GM19025 (cell line): Measurements from ENCODE around the gene COL4A2.

Source experiments
- ATAC-seq: cut with Tn5 transposase; IDR thresholded peaks from one replicate; pipeline ENCODE4 v1.9.1; 2021; ENCODE audit warnings: mild to moderate bottlenecking, low read depth, moderate library complexity; ENCODE audit not compliant: unreplicated experiment

COL4A2 gene

GRCh38 chr13:110396913-110397381 is 89.9 kb downstream of the COL4A2 start:
- no peak for ATAC-seq

GRCh38 chr13:110397436-110398115 is 90.5 kb downstream of the COL4A2 start:
- ATAC-seq, result no peak

GRCh38 chr13:110398564-110399507 is 91.8 kb downstream of the COL4A2 start:
- ATAC-seq, result no peak

DNA sequence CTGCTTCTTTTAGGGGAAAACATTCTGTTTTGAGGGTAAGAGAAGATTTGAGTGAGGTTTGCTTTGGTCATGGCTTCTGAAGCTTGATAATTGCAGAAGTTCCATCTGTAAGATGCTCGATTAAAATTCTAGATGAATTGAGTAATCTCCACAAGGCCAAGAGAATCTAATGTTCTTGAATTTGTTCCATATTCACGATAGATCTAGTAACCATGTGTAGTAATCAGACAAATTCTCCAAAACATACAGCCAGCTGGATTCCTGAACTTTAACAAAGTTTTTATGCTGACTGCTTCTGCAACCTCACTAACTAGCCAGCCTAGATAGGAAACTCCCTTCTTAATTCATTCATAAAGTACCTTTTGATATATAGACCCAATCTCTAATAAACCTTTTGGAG is 92.7 kb downstream of the COL4A2 start:
- ATAC-seq, result no peak

DNA sequence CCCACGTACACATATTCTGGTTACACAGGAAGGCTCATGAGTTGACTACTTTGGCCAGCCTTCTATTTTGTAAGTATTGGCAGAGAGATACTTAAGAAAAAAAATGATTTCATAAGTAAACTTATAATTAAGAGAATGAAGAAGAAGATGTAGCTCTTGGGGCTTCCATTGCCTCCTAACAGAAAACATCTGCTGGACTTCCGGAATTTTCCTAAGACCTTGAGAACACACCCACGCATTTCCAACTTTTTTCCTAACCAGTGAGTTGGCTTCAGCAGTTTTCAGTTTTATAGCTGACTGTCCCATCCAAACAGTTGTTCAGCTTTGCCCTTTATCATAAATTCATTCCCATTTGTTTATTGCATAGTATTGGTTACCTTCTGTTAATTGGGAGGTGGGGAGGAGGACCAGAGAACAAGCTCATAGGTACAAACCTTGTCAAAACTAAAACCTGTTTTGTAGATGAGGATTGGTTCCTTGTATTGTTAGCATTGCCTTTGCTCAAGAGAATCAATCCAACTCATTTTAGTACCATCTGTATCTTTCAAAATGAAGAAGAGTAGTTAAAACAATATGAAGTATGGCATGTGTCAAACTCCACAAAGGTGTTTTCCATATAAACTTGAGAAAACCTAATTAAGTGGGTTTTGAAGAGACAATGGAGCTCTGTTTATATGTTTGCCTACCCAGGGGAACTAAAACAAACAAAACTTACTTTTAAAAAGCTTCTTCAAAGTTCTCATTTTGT is 93.9 kb downstream of the COL4A2 start:
- no peak for ATAC-seq

DNA sequence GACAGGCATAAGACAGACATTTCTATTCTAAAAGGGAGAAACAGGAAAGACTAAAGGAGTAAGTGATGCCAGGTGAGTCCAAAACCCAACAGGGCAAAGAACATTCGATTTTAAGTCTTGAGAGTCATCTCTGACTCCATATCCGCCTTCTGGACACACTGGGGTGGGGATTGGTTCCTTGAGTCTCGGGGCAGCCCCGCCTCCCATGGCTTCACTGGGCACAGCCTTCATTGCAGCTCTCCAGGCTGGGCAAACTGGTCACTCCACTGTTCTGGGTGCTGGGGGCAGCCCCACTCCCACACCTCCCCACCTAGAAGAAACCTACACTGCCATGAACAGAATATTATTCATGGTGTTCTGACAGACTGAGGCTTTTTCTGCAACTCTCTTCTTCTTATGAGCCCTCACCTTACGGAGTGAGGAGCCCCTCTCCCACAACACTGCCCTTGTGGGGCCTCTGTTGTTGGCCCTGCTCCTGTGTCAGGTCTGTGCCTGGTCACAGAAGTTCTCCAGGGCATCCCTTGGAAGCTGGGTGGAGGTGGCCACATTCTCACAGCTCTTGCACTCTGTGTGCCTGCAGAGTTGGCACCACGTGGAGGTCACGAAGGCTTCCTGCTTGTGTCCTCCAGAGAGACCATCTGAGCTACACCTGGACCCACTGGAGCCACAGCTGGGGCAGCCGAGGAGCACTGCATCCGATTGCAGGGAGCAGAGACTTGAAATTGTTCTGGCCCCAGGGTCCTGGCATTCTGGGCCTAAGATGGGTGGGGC is 95.4 kb downstream of the COL4A2 start:
- no peak for ATAC-seq

GRCh38 chr13:110403315-110403714 is 96.2 kb downstream of the COL4A2 start:
- no peak for ATAC-seq

DNA sequence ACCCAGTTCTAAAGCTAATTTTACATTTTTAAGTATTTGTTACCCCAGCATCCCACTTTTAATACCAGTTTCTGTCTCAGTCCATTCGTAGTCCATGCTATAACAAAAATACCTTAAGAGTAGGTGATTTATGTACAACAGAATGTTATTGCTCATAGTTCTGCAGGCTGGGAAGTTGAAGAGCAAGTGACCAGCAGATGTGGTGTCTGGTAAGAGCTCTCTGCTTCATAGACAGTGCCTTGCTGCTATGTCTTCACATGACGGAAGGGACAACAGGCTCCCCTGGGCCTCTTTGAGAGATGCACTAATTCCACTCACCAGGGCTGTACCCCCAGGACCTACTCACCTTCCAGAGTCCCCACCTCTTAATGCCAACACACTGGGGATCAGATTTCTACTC is 96.6 kb downstream of the COL4A2 start:
- no peak for ATAC-seq

- no peak for ATAC-seq
Measured at GRCh38 chr13:110404321-110404720, 97.2 kb downstream of the COL4A2 start.

DNA sequence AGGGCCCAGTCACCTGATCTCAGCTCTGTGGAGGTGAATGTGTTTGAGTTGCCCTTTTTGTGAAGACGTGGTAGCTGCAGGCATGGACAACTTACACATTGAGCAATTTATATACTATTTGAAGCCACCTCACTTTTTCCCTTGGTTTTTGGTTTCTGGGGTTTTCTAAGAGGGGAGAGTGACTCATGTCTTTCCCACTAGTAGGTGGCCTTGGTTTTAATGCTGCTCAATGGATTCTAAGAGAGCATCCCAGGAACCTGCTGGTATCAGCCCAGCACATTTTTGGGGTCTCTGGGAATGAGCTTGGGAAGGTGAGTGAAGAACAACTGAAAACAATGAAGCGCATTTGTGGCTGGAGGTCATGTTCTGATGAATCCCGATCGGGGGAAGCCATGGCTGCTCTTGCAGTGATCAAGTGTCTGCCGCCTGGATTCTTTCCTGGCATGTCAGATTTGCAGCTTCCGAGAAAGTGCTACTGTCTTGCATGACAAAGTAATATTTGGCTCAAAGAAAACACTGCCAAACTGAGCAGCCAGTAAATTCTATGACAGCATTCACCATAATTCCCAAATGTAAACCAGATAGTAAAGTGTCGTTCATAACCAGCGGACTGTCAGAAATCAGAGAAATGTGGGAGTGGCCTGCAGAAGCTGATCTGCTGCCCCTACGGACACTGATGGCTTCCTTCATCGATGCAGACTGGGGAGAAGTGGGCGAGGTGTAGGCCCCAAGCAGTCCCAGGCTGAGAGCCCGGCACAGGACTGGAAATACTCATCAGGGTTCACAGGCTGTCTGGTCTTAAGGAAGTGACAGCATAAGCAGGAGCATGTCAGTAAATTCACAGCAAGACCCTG is 98.7 kb downstream of the COL4A2 start:
- no peak for ATAC-seq

GRCh38 chr13:110407021-110407420 is 99.9 kb downstream of the COL4A2 start:
- ATAC-seq, result no peak

DNA sequence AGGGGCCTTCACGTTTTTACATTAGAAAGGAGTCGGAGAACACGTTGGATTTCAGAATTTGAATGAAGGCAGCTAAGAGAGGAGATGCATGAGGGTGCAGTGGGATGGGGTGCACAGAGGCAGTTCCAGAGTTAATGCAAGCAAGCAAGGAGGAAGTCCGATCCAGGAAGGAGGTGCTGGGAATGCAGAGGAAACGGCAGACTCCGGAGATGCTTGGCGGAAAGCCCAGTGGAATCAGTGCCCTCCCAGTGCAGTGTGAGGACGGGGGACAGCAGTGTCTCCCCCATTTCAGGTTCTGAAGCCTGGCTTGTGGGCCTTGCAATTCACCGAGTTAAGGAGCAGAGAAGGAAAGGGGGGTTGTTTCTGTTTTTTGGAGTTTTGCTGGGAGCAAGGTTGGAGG is 100.4 kb downstream of the COL4A2 start:
- ATAC-seq, result no peak

GRCh38 chr13:110408286-110408685 is 101.2 kb downstream of the COL4A2 start:
- no peak for ATAC-seq

DNA sequence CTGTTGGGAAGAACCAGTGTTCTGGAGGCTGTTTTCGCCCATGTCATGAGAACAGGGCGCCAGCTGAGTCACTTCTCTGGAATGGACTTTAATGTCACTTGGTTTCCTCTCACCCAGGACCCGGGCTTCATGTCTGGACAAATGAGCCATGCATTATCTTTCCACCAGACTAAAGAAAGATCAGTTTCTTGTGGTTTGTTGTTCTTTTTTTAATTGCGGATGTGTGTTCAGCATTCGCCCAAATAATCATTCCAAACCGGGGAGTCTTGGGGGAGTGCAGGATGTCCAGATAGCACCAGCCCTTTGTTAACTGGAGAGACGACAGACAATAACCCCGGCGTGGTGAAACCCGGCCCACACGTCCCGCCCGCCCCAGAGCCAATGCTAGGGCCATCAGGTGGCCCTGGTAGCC is 102.5 kb downstream of the COL4A2 start:
- no peak for ATAC-seq

- ATAC-seq, result no peak
Measured at GRCh38 chr13:110410000-110410399, 102.9 kb downstream of the COL4A2 start.

DNA sequence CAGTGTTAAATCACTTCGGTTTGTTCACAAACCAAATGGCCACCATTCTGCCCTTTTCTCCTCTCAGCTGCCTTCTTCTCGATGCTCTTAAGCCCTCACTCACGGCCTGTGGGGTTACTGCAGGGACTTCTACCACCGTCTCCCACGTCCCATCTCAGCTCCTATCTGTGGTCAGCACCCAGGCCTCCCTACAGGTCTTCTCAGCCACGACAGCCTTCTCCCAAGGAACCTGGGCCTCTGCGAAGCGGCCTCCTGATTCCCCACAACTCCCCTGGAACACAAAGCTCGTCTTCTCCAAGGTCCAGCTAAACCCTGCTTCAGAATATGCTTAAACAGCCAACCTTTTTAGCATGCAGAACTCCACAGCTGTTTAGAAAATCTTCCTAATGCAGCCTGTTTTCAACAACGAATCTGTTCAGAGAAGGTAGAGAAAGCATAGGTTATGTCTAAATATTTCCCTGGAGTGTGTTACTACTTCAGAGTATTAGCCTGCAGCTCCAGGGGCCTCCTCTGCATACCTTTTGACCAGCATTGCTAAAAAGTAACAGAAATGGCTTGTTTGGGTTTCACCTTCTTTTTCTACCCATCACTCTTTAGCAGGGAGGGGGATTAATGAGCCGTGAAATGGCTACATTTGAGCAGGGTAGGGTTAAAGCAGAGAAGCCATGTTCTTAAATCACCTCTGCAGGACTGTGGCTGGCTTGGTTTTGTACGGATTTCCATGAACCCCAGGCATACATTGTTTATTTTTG is 104.0 kb downstream of the COL4A2 start:
- ATAC-seq, result no peak

DNA sequence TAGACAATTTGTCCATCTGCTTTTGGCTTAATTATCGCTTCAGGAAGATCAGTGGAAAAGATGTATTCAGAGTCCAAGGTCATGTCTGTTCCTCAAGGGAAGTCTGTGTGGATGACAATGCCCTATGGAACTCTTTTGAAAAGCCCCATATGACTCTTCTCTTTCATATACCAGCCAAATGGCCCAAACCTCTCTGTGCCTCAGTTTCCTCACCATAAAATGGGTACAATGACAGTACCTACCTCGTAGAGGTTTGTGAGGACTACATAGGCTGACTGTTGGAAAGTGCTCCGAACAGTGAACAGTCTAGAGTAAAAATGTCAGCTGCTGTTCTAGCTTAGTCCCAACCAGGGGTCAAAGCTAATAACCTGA is 104.6 kb downstream of the COL4A2 start:
- ATAC-seq, result peak; percentile 4

GRCh38 chr13:110412132-110412914 is 105.2 kb downstream of the COL4A2 start:
- peak; percentile 84 for ATAC-seq
